ENCODE data around the gene S100A13. TPM values are rescaled to one million over a fixed set of nuclear protein-coding genes. Genes with fewer than 3 reads are reported as not detected.
A peak's percentile ranks its signal among the peaks of the same experiment; 100 is the strongest.
"Not testable (repeated sequence)": the region's sequence is repeated elsewhere in the genome, so short reads cannot be mapped to it uniquely, and the experiment has no call there.

Gene S100A13
- total RNA-seq, 2 experiments from 2014 or later: 6.2 to 7.0 TPM

GRCh38 chr1:153647346-153647714 is 20.0 kb upstream of the S100A13 start:
- ATAC-seq (no peak), DNase-seq (no peak)
- Mint-ChIP-seq H3K9me3 (ENCODE audit: insufficient read depth) (no peaks in the 10 kb centered on the region), H3K36me3 (ENCODE audit: low read depth) (peaks cover 52% of the 10 kb centered on the region), H3K27me3 (ENCODE audit: low read depth) (no peaks in the 10 kb centered on the region), H3K4me1 (ENCODE audit: low read depth) (peaks cover 59% of the 10 kb centered on the region), H3K27ac (peak overlapping the region; percentile 76), H3K4me3 (no peak overlapping the region)
- ChIA-PET POLR2A (interaction anchor here (0.6 to 4.8 kb wide), 2 partner anchors 13 to 14 kb away, joined by 3 to 33 read pairs; partner anchors contain the start of gene CHTOP), CTCF (interaction anchor here (1.0 kb wide), 1 partner anchor 11 kb away, joined by 3 read pairs; the partner anchor contains the start of gene SNAPIN)

- ChIA-PET POLR2A (interaction anchor here (0.6 to 4.8 kb wide), 2 partner anchors 12 to 14 kb away, joined by 3 to 33 read pairs; partner anchors contain the start of gene CHTOP), CTCF (interaction anchor here (0.9 to 1.3 kb wide), 3 partner anchors 12 to 74 kb away, joined by 3 to 4 read pairs (median 4); partner anchors contain the start of gene SNAPIN)
- DNase-seq (no peak), ATAC-seq (no peak)
- Mint-ChIP-seq H3K27ac (peak overlapping the region; percentile 77), H3K36me3 (ENCODE audit: low read depth) (peaks cover 57% of the 10 kb centered on the region), H3K27me3 (ENCODE audit: low read depth) (no peaks in the 10 kb centered on the region), H3K9me3 (ENCODE audit: insufficient read depth) (no peaks in the 10 kb centered on the region), H3K4me3 (no peak overlapping the region), H3K4me1 (ENCODE audit: low read depth) (peaks cover 59% of the 10 kb centered on the region)
These were observed 19.5 kb upstream of the S100A13 start for GRCh38 chr1:153646672-153647345.

- POLR2A ChIA-PET: interaction anchor here (0.7 to 2.5 kb wide), 4 partner anchors 7 to 28 kb away, joined by 3 to 24 read pairs (median 4); partner anchors contain the start of genes CHTOP and SNAPIN
- CTCF ChIA-PET: interaction anchor here (1.3 to 2.8 kb wide), 5 partner anchors 9 to 133 kb away, joined by 3 to 13 read pairs (median 5); no protein-coding TSS in a partner anchor
- Mint-ChIP-seq H3K9me3 (ENCODE audit: insufficient read depth) (no peaks in the 10 kb centered on the region), H3K27ac (no peak overlapping the region), H3K4me1 (ENCODE audit: low read depth) (peaks cover 47% of the 10 kb centered on the region), H3K4me3 (no peak overlapping the region), H3K27me3 (ENCODE audit: low read depth) (no peaks in the 10 kb centered on the region), H3K36me3 (ENCODE audit: low read depth) (peaks cover 73% of the 10 kb centered on the region)
- ATAC-seq: no peak
- no peak for DNase-seq
These were observed 16.5 kb upstream of the S100A13 start for GRCh38 chr1:153643816-153644215.

- ChIA-PET POLR2A (interaction anchor here (0.7 to 2.5 kb wide), 4 partner anchors 8 to 28 kb away, joined by 3 to 24 read pairs (median 4); partner anchors contain the start of genes CHTOP and SNAPIN), CTCF (interaction anchor here (0.9 to 2.8 kb wide), 5 partner anchors 8 to 133 kb away, joined by 3 to 13 read pairs (median 5); no protein-coding TSS in a partner anchor)
- Mint-ChIP-seq H3K27me3 (ENCODE audit: low read depth) (no peaks in the 10 kb centered on the region), H3K9me3 (ENCODE audit: insufficient read depth) (no peaks in the 10 kb centered on the region), H3K4me1 (ENCODE audit: low read depth) (peaks cover 43% of the 10 kb centered on the region), H3K4me3 (no peak overlapping the region), H3K27ac (no peak overlapping the region), H3K36me3 (ENCODE audit: low read depth) (peaks cover 79% of the 10 kb centered on the region)
- DNase-seq (no peak), ATAC-seq (no peak)
These were observed 15.8 kb upstream of the S100A13 start for GRCh38 chr1:153643100-153643499.

- ATAC-seq (no peak), DNase-seq (no peak)
- H3K4me1 Mint-ChIP-seq (ENCODE audit: low read depth): peaks cover 43% of the 10 kb centered on the region
- POLR2A ChIA-PET: interaction anchor here (2.5 kb wide), 1 partner anchor 8 kb away, joined by 24 read pairs; the partner anchor contains the start of gene CHTOP
- H3K36me3 Mint-ChIP-seq (ENCODE audit: low read depth): peaks cover 81% of the 10 kb centered on the region
- H3K27ac Mint-ChIP-seq: no peak overlapping the region
- CTCF ChIA-PET: no interaction called here
- no peak overlapping the region for H3K4me3 Mint-ChIP-seq
- no peaks in the 10 kb centered on the region for H3K9me3 Mint-ChIP-seq (ENCODE audit: insufficient read depth)
- H3K27me3 Mint-ChIP-seq (ENCODE audit: low read depth): no peaks in the 10 kb centered on the region
These were observed 14.9 kb upstream of the S100A13 start for GRCh38 chr1:153642161-153642560.

- DNase-seq (no peak), ATAC-seq (no peak)
- Mint-ChIP-seq H3K27ac (no peak overlapping the region), H3K9me3 (ENCODE audit: insufficient read depth) (no peaks in the 10 kb centered on the region), H3K4me3 (no peak overlapping the region), H3K27me3 (ENCODE audit: low read depth) (no peaks in the 10 kb centered on the region), H3K4me1 (ENCODE audit: low read depth) (peaks cover 41% of the 10 kb centered on the region), H3K36me3 (ENCODE audit: low read depth) (peaks cover 79% of the 10 kb centered on the region)
- CTCF ChIA-PET: no interaction called here
- POLR2A ChIA-PET: no interaction called here
These were observed 13.6 kb upstream of the S100A13 start for GRCh38 chr1:153640861-153641260.

GRCh38 chr1:153640213-153640612 is 12.9 kb upstream of the S100A13 start:
- Mint-ChIP-seq H3K36me3 (ENCODE audit: low read depth) (peaks cover 75% of the 10 kb centered on the region), H3K4me1 (ENCODE audit: low read depth) (peaks cover 38% of the 10 kb centered on the region)
- H3K27ac Mint-ChIP-seq; H3K27me3 Mint-ChIP-seq (ENCODE audit: low read depth); H3K9me3 Mint-ChIP-seq (ENCODE audit: insufficient read depth); H3K4me3 Mint-ChIP-seq; ATAC-seq; DNase-seq: not testable (repeated sequence)
- ChIA-PET POLR2A (interaction anchor here (0.7 to 0.8 kb wide), 2 partner anchors 10 to 31 kb away, joined by 4 read pairs; no protein-coding TSS in a partner anchor), CTCF (interaction anchor here (1.1 kb wide), 1 partner anchor 130 kb away, joined by 4 read pairs; no protein-coding TSS in a partner anchor)

GRCh38 chr1:153639280-153639679 is 12.0 kb upstream of the S100A13 start:
- no peak for ATAC-seq
- no peak overlapping the region for H3K4me3 Mint-ChIP-seq
- no peak overlapping the region for H3K27ac Mint-ChIP-seq
- H3K36me3 Mint-ChIP-seq (ENCODE audit: low read depth): peaks cover 72% of the 10 kb centered on the region
- CTCF ChIA-PET: interaction anchor here (1.1 kb wide), 1 partner anchor 129 kb away, joined by 4 read pairs; no protein-coding TSS in a partner anchor
- no peaks in the 10 kb centered on the region for H3K27me3 Mint-ChIP-seq (ENCODE audit: low read depth)
- no peak for DNase-seq
- no peaks in the 10 kb centered on the region for H3K9me3 Mint-ChIP-seq (ENCODE audit: insufficient read depth)
- POLR2A ChIA-PET: interaction anchor here (0.7 to 0.8 kb wide), 2 partner anchors 9 to 32 kb away, joined by 4 read pairs; no protein-coding TSS in a partner anchor
- H3K4me1 Mint-ChIP-seq (ENCODE audit: low read depth): peaks cover 32% of the 10 kb centered on the region

GRCh38 chr1:153638261-153638660 is 11.0 kb upstream of the S100A13 start:
- no peak overlapping the region for H3K27ac Mint-ChIP-seq

GRCh38 chr1:153636312-153636711 is 9.0 kb upstream of the S100A13 start:
- no peak for ATAC-seq
- peaks cover 41% of the 10 kb centered on the region for H3K4me1 Mint-ChIP-seq (ENCODE audit: low read depth)
- ChIA-PET CTCF (interaction anchor here (0.9 kb wide), 1 partner anchor 9 kb away, joined by 3 read pairs; no protein-coding TSS in a partner anchor), POLR2A (interaction anchor here (0.5 to 3.8 kb wide), 3 partner anchors 12 to 1169 kb away, joined by 4 to 33 read pairs (median 9); partner anchors contain the start of gene S100A6)
- no peak overlapping the region for H3K27ac Mint-ChIP-seq
- DNase-seq: no peak
- H3K9me3 Mint-ChIP-seq (ENCODE audit: insufficient read depth): no peaks in the 10 kb centered on the region
- H3K4me3 Mint-ChIP-seq: no peak overlapping the region
- H3K36me3 Mint-ChIP-seq (ENCODE audit: low read depth): peaks cover 58% of the 10 kb centered on the region
- no peaks in the 10 kb centered on the region for H3K27me3 Mint-ChIP-seq (ENCODE audit: low read depth)

More at GRCh38 chr1:153638261-153638660, 11.0 kb upstream of the S100A13 start:
- H3K36me3 Mint-ChIP-seq (ENCODE audit: low read depth): peaks cover 71% of the 10 kb centered on the region
- peaks cover 30% of the 10 kb centered on the region for H3K4me1 Mint-ChIP-seq (ENCODE audit: low read depth)
- CTCF ChIA-PET: interaction anchor here (1.6 to 2.3 kb wide), 4 partner anchors 11 to 349 kb away, joined by 6 to 9 read pairs (median 7); partner anchors contain the start of gene RAB13
- POLR2A ChIA-PET: interaction anchor here (0.9 to 1.4 kb wide), 4 partner anchors 11 to 34 kb away, joined by 3 to 5 read pairs (median 3); no protein-coding TSS in a partner anchor
- H3K27me3 Mint-ChIP-seq (ENCODE audit: low read depth): no peaks in the 10 kb centered on the region
- ATAC-seq: no peak
- no peaks in the 10 kb centered on the region for H3K9me3 Mint-ChIP-seq (ENCODE audit: insufficient read depth)
- no peak overlapping the region for H3K4me3 Mint-ChIP-seq
- no peak for DNase-seq

- ChIA-PET CTCF (interaction anchor here (1.8 kb wide), 2 partner anchors 8 to 127 kb away, joined by 5 to 13 read pairs; no protein-coding TSS in a partner anchor), POLR2A (interaction anchor here (0.5 to 3.8 kb wide), 8 partner anchors 7 to 1169 kb away, joined by 4 to 33 read pairs (median 20); partner anchors contain the start of genes ILF2, S100A4, S100A6 and SNAPIN)
- ATAC-seq (no peak), DNase-seq (no peak)
- H3K27me3 Mint-ChIP-seq (ENCODE audit: low read depth): no peaks in the 10 kb centered on the region
- H3K4me1 Mint-ChIP-seq (ENCODE audit: low read depth): peaks cover 39% of the 10 kb centered on the region
- peak overlapping the region; percentile 99 for H3K4me3 Mint-ChIP-seq
- peak overlapping the region; percentile 63 for H3K27ac Mint-ChIP-seq
- H3K36me3 Mint-ChIP-seq (ENCODE audit: low read depth): peaks cover 53% of the 10 kb centered on the region
- no peaks in the 10 kb centered on the region for H3K9me3 Mint-ChIP-seq (ENCODE audit: insufficient read depth)
These were observed 8.6 kb upstream of the S100A13 start for GRCh38 chr1:153635872-153636271.

All from activated CD8-positive, alpha-beta T cell treated with anti-CD3 and anti-CD28 coated beads, Interleukin-2, amount 10 ng/mL, durations not matched to agents 7 days and 5 days (primary cell).